T-helper 17 cell (primary cell): ENCODE data around the gene MPND. TPM values are rescaled to one million over a fixed set of nuclear protein-coding genes. Genes with fewer than 3 reads are reported as not detected.

ENCODE experiments used
- ATAC-seq: fragments of 150-1000 bp; cut with Tn5 transposase; 2 replicates; pipeline ENCODE4 v1.10.0; 2021; ENCODE audit warnings: mild to moderate bottlenecking, moderate library complexity
- DNase-seq, 3 donors: peaks; one replicate each; pipeline versions ENCODE4 v3.0.0 to v3.0.0-alpha.2; 2020 to 2021
- H3K9me3 ChIP-seq: one replicate; pipeline ENCODE4 v1.7.0; 2013; ENCODE audit warnings: low read length, mild to moderate bottlenecking; ENCODE audit not compliant: control insufficient read depth, poor library complexity, severe bottlenecking
- H3K27ac Mint-ChIP-seq: one replicate; pipeline ENCODE4 v1.8.0; 2022; ENCODE audit warnings: mild to moderate bottlenecking, moderate library complexity, mixed read lengths
- H3K27me3 Mint-ChIP-seq: one replicate; pipeline ENCODE4 v1.8.0; 2022; ENCODE audit warnings: mixed read lengths
- H3K36me3 Mint-ChIP-seq: one replicate; pipeline ENCODE4 v1.8.0; 2022; ENCODE audit warnings: low read depth, mixed read lengths
- H3K4me1 Mint-ChIP-seq: one replicate; pipeline ENCODE4 v1.8.0; 2022; ENCODE audit warnings: mild to moderate bottlenecking, mixed read lengths
- H3K4me3 Mint-ChIP-seq: one replicate; pipeline ENCODE4 v1.8.0; 2022; ENCODE audit warnings: mild to moderate bottlenecking, moderate library complexity, mixed read lengths
- total RNA-seq, 4 donors: library from RNA in 2 of 4; stranded (reverse) in 2 of 4; gene quantifications; one replicate each; pipeline ENCODE4 v1.2.3 and lab custom pipeline; 2022 to 2026

MPND gene
- total RNA-seq, 2 donors from 2014 or later, result 13.0 to 15.1 TPM

GRCh38 chr19:4376671-4376990, 33.3 kb downstream of the MPND start:
- Mint-ChIP-seq H3K4me3 (no peak overlapping the region), H3K4me1 (peaks cover 48% of the 10 kb centered on the region), H3K27me3 (no peaks in the 10 kb centered on the region), H3K36me3 (no peaks in the 10 kb centered on the region), H3K27ac (peak overlapping the region; percentile 93)
- no peaks in the 10 kb centered on the region for H3K9me3 ChIP-seq
- ATAC-seq (no peak), DNase-seq (no peak)

- no peak overlapping the region for H3K4me3 Mint-ChIP-seq
- no peaks in the 10 kb centered on the region for H3K36me3 Mint-ChIP-seq
- ATAC-seq, result no peak
- H3K9me3 ChIP-seq, result no peaks in the 10 kb centered on the region
- H3K27me3 Mint-ChIP-seq, result no peaks in the 10 kb centered on the region
- H3K4me1 Mint-ChIP-seq, result peaks cover 48% of the 10 kb centered on the region
- no peak for DNase-seq
- peak overlapping the region; percentile 93 for H3K27ac Mint-ChIP-seq
Observed at GRCh38 chr19:4376991-4377781, 33.8 kb downstream of the MPND start.

- no peaks in the 10 kb centered on the region for H3K36me3 Mint-ChIP-seq
- DNase-seq, result no peak
- H3K9me3 ChIP-seq, result no peaks in the 10 kb centered on the region
- peak overlapping the region; percentile 95 for H3K27ac Mint-ChIP-seq
- no peaks in the 10 kb centered on the region for H3K27me3 Mint-ChIP-seq
- H3K4me3 Mint-ChIP-seq, result peak overlapping the region; percentile 92
- ATAC-seq, result no peak
- peaks cover 46% of the 10 kb centered on the region for H3K4me1 Mint-ChIP-seq
Observed at GRCh38 chr19:4378886-4379285, 35.5 kb downstream of the MPND start.

- peaks cover 44% of the 10 kb centered on the region for H3K4me1 Mint-ChIP-seq
- peak overlapping the region; percentile 92 for H3K4me3 Mint-ChIP-seq
- no peaks in the 10 kb centered on the region for H3K9me3 ChIP-seq
- peak overlapping the region; percentile 95 for H3K27ac Mint-ChIP-seq
- ATAC-seq, result peak; percentile 52
- H3K36me3 Mint-ChIP-seq, result no peaks in the 10 kb centered on the region
- H3K27me3 Mint-ChIP-seq, result no peaks in the 10 kb centered on the region
- no peak for DNase-seq
Observed at GRCh38 chr19:4379383-4380253, 36.3 kb downstream of the MPND start.

- peak; percentile 87 for ATAC-seq
Observed at GRCh38 chr19:4380254-4380727, 36.9 kb downstream of the MPND start.

GRCh38 chr19:4385291-4386040, 42.1 kb downstream of the MPND start:
- peak overlapping the region; percentile 54 for H3K27ac Mint-ChIP-seq
- peaks cover 21% of the 10 kb centered on the region for H3K4me1 Mint-ChIP-seq
- peaks cover 2% of the 10 kb centered on the region for H3K36me3 Mint-ChIP-seq
- H3K9me3 ChIP-seq, result no peaks in the 10 kb centered on the region
- no peaks in the 10 kb centered on the region for H3K27me3 Mint-ChIP-seq
- ATAC-seq, result no peak
- no peak overlapping the region for H3K4me3 Mint-ChIP-seq
- no peak for DNase-seq

More at GRCh38 chr19:4380254-4380727, 36.9 kb downstream of the MPND start:
- H3K4me1 Mint-ChIP-seq, result peaks cover 44% of the 10 kb centered on the region
- H3K27ac Mint-ChIP-seq, result peak overlapping the region; percentile 95
- no peaks in the 10 kb centered on the region for H3K27me3 Mint-ChIP-seq
- H3K9me3 ChIP-seq, result no peaks in the 10 kb centered on the region
- H3K36me3 Mint-ChIP-seq, result no peaks in the 10 kb centered on the region
- DNase-seq, result peak; percentile 41 to 45 (median 44)
- H3K4me3 Mint-ChIP-seq, result peak overlapping the region; percentile 92

- no peak overlapping the region for H3K4me3 Mint-ChIP-seq
- DNase-seq, result no peak
- ATAC-seq, result no peak
- H3K36me3 Mint-ChIP-seq, result peaks cover 2% of the 10 kb centered on the region
- H3K9me3 ChIP-seq, result no peaks in the 10 kb centered on the region
- peak overlapping the region; percentile 54 for H3K27ac Mint-ChIP-seq
- H3K27me3 Mint-ChIP-seq, result no peaks in the 10 kb centered on the region
- peaks cover 18% of the 10 kb centered on the region for H3K4me1 Mint-ChIP-seq
Observed at GRCh38 chr19:4386041-4386782, 42.9 kb downstream of the MPND start.

GRCh38 chr19:4388337-4389063, 45.1 kb downstream of the MPND start:
- H3K4me3 Mint-ChIP-seq, result no peak overlapping the region
- no peaks in the 10 kb centered on the region for H3K27me3 Mint-ChIP-seq
- H3K27ac Mint-ChIP-seq, result no peak overlapping the region
- peaks cover 2% of the 10 kb centered on the region for H3K36me3 Mint-ChIP-seq
- H3K9me3 ChIP-seq, result no peaks in the 10 kb centered on the region
- ATAC-seq (no peak), DNase-seq (no peak)
- peaks cover 21% of the 10 kb centered on the region for H3K4me1 Mint-ChIP-seq

- no peaks in the 10 kb centered on the region for H3K27me3 Mint-ChIP-seq
- no peaks in the 10 kb centered on the region for H3K9me3 ChIP-seq
- peaks cover 24% of the 10 kb centered on the region for H3K4me1 Mint-ChIP-seq
- DNase-seq (no peak), ATAC-seq (no peak)
- no peak overlapping the region for H3K4me3 Mint-ChIP-seq
- H3K36me3 Mint-ChIP-seq, result peaks cover 2% of the 10 kb centered on the region
- H3K27ac Mint-ChIP-seq, result no peak overlapping the region
Observed at GRCh38 chr19:4389064-4389375, 45.7 kb downstream of the MPND start.

GRCh38 chr19:4389511-4390016, 46.2 kb downstream of the MPND start:
- H3K27ac Mint-ChIP-seq, result peak overlapping the region; percentile 32
- H3K9me3 ChIP-seq, result no peaks in the 10 kb centered on the region
- DNase-seq, result no peak
- peak overlapping the region; percentile 86 for H3K4me3 Mint-ChIP-seq
- H3K4me1 Mint-ChIP-seq, result peaks cover 28% of the 10 kb centered on the region
- no peak for ATAC-seq
- no peaks in the 10 kb centered on the region for H3K27me3 Mint-ChIP-seq
- peaks cover 2% of the 10 kb centered on the region for H3K36me3 Mint-ChIP-seq

GRCh38 chr19:4390017-4390566, 46.7 kb downstream of the MPND start:
- peaks cover 33% of the 10 kb centered on the region for H3K4me1 Mint-ChIP-seq
- no peak for DNase-seq
- no peaks in the 10 kb centered on the region for H3K27me3 Mint-ChIP-seq
- ATAC-seq, result no peak
- H3K27ac Mint-ChIP-seq, result peak overlapping the region; percentile 32
- peak overlapping the region; percentile 86 for H3K4me3 Mint-ChIP-seq
- no peaks in the 10 kb centered on the region for H3K9me3 ChIP-seq
- H3K36me3 Mint-ChIP-seq, result peaks cover 2% of the 10 kb centered on the region
